HepG2 (cell line): ENCODE data around the gene ELMOD3. TPM values are rescaled to one million over a fixed set of nuclear protein-coding genes. Genes with fewer than 3 reads are reported as not detected.

Experiments used
- ARNT ChIP-seq: fragments of 450-650 bp; IDR thresholded peaks from 2 replicates; pipeline ENCODE4 v1.6.1; 2017
- FOXP1 ChIP-seq, 2 experiments: fragments of 450-650 bp in 1 of 2; IDR thresholded peaks; 2 replicates each; pipeline ENCODE4 v1.6.1; 2017 to 2018; ENCODE audit warnings: antibody characterized with exemption in 1 of 2
- GABPA ChIP-seq, 2 experiments: IDR thresholded peaks; 2 replicates each; pipeline ENCODE4 v1.6.1; 2011 to 2016; ENCODE audit warnings: low read depth in 2 of 2, low read length in 1 of 2, missing biosample characterization in 1 of 2, missing genetic modification characterization in 1 of 2
- IKZF4 ChIP-seq: sonication (generic); formaldehyde crosslinking; IDR thresholded peaks from 2 replicates; pipeline ENCODE4 v1.5.1; 2020; ENCODE audit warnings: borderline replicate concordance, mild to moderate bottlenecking, low read depth, missing genetic modification reagents; ENCODE audit errors: not compliant biosample characterization
- KMT2B ChIP-seq: IDR thresholded peaks from 2 replicates; pipeline ENCODE4 v1.6.1; 2016; ENCODE audit warnings: missing genetic modification reagents, missing compliant biosample characterization
- NCOR1 ChIP-seq: fragments of 200-600 bp; sonication (generic); IDR thresholded peaks from 2 replicates; pipeline ENCODE4 v1.7.0; 2017; ENCODE audit warnings: antibody characterized with exemption, low read length, borderline replicate concordance
- SALL2 ChIP-seq: sonication (generic); formaldehyde crosslinking; IDR thresholded peaks from 2 replicates; pipeline ENCODE4 v1.8.1; 2023; ENCODE audit warnings: mild to moderate bottlenecking, missing genetic modification reagents, inconsistent platforms
- SNAI1 ChIP-seq: sonication (generic); formaldehyde crosslinking; IDR thresholded peaks from 2 replicates; pipeline ENCODE4 v1.5.0; 2020; ENCODE audit warnings: mild to moderate bottlenecking, missing genetic modification reagents, borderline replicate concordance
- ZBTB7B ChIP-seq: sonication (generic); formaldehyde crosslinking; IDR thresholded peaks from 2 replicates; pipeline ENCODE4 v1.4.0; 2020; ENCODE audit warnings: missing genetic modification reagents
- ZFP62 ChIP-seq: sonication (generic); formaldehyde crosslinking; IDR thresholded peaks from 2 replicates; pipeline ENCODE4 v1.4.0; 2020; ENCODE audit warnings: missing genetic modification reagents
- ZNF12 ChIP-seq: sonication (generic); formaldehyde crosslinking; IDR thresholded peaks from 2 replicates; pipeline ENCODE4 v1.5.0; 2020; ENCODE audit warnings: missing genetic modification reagents
- ZNF235 ChIP-seq: sonication (generic); formaldehyde crosslinking; IDR thresholded peaks from 2 replicates; pipeline ENCODE4 v1.8.1; 2023; ENCODE audit warnings: mild to moderate bottlenecking, missing genetic modification reagents, borderline replicate concordance
- polyA plus RNA-seq, 8 experiments: library from polyadenylated mRNA; depleted of rRNA in 3 of 8; stranded (reverse) in 7 of 8; unstranded in 1 of 8; fragments of >200 nt; fragmentation: Illumina TruSeq in 4 of 8; extraction: Trizol in 4 of 8; gene quantifications; 2 replicates each; pipeline versions ENCODE4 v1.2.1 to v1.2.3, GENCODE V29; 2011 to 2016; ENCODE audit warnings: low read depth in 4 of 8, missing spikeins in 1 of 8, mixed read lengths in 1 of 8; ENCODE audit not compliant: insufficient read depth in 1 of 8
- total RNA-seq, 5 experiments: library from RNA; depleted of rRNA; stranded (reverse); fragments of >200 nt; fragmentation: Illumina TruSeq; extraction: Trizol; gene quantifications; 2 replicates each; pipeline ENCODE4 v1.2.3, GENCODE V29; 2016; ENCODE audit warnings: low read depth in 1 of 5
- TF ChIP-seq, protein P1 (sequence below): sonication (generic); formaldehyde crosslinking; IDR thresholded peaks from 2 replicates; pipeline ENCODE4 v1.4.0; 2020; ENCODE audit warnings: mild to moderate bottlenecking, low read depth, missing genetic modification reagents
- TF ChIP-seq, protein P2 (sequence below): sonication (generic); formaldehyde crosslinking; IDR thresholded peaks from 2 replicates; pipeline ENCODE4 v1.4.0; 2020; ENCODE audit warnings: missing genetic modification reagents
- TF ChIP-seq, protein P3 (sequence below), 2 experiments: sonication (generic) in 1 of 2; formaldehyde crosslinking in 1 of 2; IDR thresholded peaks; 2 replicates each; pipeline versions ENCODE4 v1.4.0 to v1.6.1; 2016 to 2020; ENCODE audit warnings: borderline replicate concordance in 1 of 2, low read depth in 1 of 2, mild to moderate bottlenecking in 1 of 2, missing genetic modification reagents in 1 of 2
- TF ChIP-seq, protein P4 (sequence below): sonication (generic); formaldehyde crosslinking; IDR thresholded peaks from 2 replicates; pipeline ENCODE4 v1.9.0; 2021; ENCODE audit warnings: missing genetic modification reagents, mild to moderate bottlenecking, borderline replicate concordance
- TF ChIP-seq, protein P5 (sequence below): IDR thresholded peaks from 2 replicates; pipeline ENCODE4 v1.6.1; 2012; ENCODE audit warnings: inconsistent platforms
- TF ChIP-seq, protein P6 (sequence below): sonication (generic); formaldehyde crosslinking; IDR thresholded peaks from 2 replicates; pipeline ENCODE4 v1.8.0; 2023; ENCODE audit warnings: mild to moderate bottlenecking, missing genetic modification reagents

Gene ELMOD3
- total and polyA plus RNA-seq, 2 of the 13 experiments (the other 11 are each of a cell fraction or from before 2014, with no cell fraction given): 13.3 to 19.5 TPM

DNA sequence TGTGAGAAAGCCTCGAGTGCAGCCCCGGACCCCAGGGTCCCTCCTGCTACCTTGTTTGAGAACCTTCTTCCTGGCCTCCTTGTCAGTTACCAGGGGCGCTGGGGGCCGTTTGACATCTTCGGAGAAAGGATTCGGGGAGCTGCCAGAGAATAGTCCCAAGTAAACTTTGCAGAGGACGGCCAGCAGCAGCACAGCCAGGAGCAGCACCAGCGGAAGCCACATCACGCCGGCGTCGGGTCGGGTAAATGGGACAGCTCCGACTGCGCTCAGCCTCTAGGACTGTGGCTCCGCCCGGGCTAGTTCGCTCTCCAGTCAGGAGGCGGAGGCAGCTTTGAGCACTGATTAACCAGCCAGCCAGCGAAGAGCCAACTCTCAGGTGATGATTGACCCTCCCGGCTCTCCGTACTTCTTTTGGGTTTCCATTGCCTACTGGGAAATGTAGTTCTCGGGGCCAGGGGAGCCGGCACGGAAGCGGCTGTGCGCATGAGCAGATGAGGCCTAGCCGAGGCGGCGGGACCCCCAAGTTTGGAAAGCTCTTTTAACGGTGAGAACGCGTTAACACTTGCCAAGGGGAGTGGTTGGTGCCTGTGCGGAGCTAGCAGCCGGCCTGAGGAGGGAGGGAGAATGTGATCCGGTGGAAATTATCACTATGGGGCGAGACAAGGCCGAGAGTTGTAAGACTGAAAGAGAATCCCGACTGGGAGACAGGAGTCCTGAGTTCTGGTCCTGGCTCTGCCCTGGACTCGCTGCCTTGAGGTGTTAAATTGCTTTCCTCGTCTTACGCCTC, at the start of gene ELMOD3, which contains the start of gene RETSAT (continued):
- TF ChIP-seq, protein P1, sequence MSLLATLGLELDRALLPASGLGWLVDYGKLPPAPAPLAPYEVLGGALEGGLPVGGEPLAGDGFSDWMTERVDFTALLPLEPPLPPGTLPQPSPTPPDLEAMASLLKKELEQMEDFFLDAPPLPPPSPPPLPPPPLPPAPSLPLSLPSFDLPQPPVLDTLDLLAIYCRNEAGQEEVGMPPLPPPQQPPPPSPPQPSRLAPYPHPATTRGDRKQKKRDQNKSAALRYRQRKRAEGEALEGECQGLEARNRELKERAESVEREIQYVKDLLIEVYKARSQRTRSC (CRISPR knock-in tag): peak; percentile 92
- TF ChIP-seq ZNF235 (0 out of 2 replicates have a peak, but pooled peaks have one; percentile 65), NCOR1 (peak; percentile 24; the same call in 1 of the 2 replicates), ARNT (no peak), FOXP1 (IDR thresholded peaks at IDR 0.05) (no peak), FOXP1 (CRISPR knock-in tag; IDR thresholded peaks at IDR 0.05) (peak; percentile 25; the same call in 1 of the 2 replicates), SNAI1 (peak; percentile 70; the same call in 1 of the 2 replicates), SALL2 (CRISPR knock-in tag) (peak; percentile 97), KMT2B (CRISPR knock-in tag) (peak; percentile 79), IKZF4 (CRISPR knock-in tag) (peak; percentile 56), ZFP62 (CRISPR knock-in tag) (peak; percentile 71; the same call in 1 of the 2 replicates), ZBTB7B (CRISPR knock-in tag) (peak; percentile 95), ZNF12 (CRISPR knock-in tag) (peak; percentile 54; the same call in 1 of the 2 replicates), GABPA (IDR thresholded peaks at IDR 0.05; ENCODE audit: low read depth, low read length) (no peak), GABPA (CRISPR knock-in tag; IDR thresholded peaks at IDR 0.05; ENCODE audit: low read depth) (peak; percentile 78)
- TF ChIP-seq, protein P2, sequence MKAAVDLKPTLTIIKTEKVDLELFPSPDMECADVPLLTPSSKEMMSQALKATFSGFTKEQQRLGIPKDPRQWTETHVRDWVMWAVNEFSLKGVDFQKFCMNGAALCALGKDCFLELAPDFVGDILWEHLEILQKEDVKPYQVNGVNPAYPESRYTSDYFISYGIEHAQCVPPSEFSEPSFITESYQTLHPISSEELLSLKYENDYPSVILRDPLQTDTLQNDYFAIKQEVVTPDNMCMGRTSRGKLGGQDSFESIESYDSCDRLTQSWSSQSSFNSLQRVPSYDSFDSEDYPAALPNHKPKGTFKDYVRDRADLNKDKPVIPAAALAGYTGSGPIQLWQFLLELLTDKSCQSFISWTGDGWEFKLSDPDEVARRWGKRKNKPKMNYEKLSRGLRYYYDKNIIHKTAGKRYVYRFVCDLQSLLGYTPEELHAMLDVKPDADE (CRISPR knock-in tag): peak; percentile 97
- TF ChIP-seq, protein P3, sequence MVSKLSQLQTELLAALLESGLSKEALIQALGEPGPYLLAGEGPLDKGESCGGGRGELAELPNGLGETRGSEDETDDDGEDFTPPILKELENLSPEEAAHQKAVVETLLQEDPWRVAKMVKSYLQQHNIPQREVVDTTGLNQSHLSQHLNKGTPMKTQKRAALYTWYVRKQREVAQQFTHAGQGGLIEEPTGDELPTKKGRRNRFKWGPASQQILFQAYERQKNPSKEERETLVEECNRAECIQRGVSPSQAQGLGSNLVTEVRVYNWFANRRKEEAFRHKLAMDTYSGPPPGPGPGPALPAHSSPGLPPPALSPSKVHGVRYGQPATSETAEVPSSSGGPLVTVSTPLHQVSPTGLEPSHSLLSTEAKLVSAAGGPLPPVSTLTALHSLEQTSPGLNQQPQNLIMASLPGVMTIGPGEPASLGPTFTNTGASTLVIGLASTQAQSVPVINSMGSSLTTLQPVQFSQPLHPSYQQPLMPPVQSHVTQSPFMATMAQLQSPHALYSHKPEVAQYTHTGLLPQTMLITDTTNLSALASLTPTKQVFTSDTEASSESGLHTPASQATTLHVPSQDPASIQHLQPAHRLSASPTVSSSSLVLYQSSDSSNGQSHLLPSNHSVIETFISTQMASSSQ (IDR thresholded peaks at IDR 0.05; ENCODE audit: low read depth): peak; percentile 98
- TF ChIP-seq, protein P3 (CRISPR knock-in tag; IDR thresholded peaks at IDR 0.05; ENCODE audit: borderline replicate concordance): peak; percentile 100
- TF ChIP-seq, protein P4, sequence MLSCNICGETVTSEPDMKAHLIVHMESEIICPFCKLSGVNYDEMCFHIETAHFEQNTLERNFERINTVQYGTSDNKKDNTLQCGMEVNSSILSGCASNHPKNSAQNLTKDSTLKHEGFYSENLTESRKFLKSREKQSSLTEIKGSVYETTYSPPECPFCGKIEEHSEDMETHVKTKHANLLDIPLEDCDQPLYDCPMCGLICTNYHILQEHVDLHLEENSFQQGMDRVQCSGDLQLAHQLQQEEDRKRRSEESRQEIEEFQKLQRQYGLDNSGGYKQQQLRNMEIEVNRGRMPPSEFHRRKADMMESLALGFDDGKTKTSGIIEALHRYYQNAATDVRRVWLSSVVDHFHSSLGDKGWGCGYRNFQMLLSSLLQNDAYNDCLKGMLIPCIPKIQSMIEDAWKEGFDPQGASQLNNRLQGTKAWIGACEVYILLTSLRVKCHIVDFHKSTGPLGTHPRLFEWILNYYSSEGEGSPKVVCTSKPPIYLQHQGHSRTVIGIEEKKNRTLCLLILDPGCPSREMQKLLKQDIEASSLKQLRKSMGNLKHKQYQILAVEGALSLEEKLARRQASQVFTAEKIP: no peak
- TF ChIP-seq, protein P5, sequence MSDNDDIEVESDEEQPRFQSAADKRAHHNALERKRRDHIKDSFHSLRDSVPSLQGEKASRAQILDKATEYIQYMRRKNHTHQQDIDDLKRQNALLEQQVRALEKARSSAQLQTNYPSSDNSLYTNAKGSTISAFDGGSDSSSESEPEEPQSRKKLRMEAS: peak; percentile 64
- TF ChIP-seq, protein P6, sequence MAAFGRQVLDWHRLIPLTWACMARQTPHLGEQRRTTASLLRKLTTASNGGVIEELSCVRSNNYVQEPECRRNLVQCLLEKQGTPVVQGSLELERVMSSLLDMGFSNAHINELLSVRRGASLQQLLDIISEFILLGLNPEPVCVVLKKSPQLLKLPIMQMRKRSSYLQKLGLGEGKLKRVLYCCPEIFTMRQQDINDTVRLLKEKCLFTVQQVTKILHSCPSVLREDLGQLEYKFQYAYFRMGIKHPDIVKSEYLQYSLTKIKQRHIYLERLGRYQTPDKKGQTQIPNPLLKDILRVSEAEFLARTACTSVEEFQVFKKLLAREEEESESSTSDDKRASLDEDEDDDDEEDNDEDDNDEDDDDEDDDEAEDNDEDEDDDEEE (CRISPR knock-in tag): peak; percentile 88
